Upper lobe of right lung (tissue), 1 donor: Measurements from ENCODE around the gene CCDC7. TPM values are rescaled to one million over a fixed set of nuclear protein-coding genes. Genes with fewer than 3 reads are reported as not detected.
"Not testable (repeated sequence)": the region's sequence is repeated elsewhere in the genome, so short reads cannot be mapped to it uniquely, and the experiment has no call there.

Experiments
- ATAC-seq: fragments of 200-7000 bp; cut with Tn5 transposase; one replicate; pipeline ENCODE4 v1.9.1; 2020; ENCODE audit warnings: mild to moderate bottlenecking, moderate library complexity
- DNase-seq: peaks from one replicate; pipeline ENCODE4 v3.0.0-alpha.2; 2020
- H3K27ac ChIP-seq: fragments of 200-600 bp; one replicate; pipeline ENCODE4 v1.8.0; 2022
- H3K27me3 ChIP-seq: fragments of 200-600 bp; one replicate; pipeline ENCODE4 v1.8.0; 2022; ENCODE audit warnings: mild to moderate bottlenecking
- H3K36me3 ChIP-seq: fragments of 200-600 bp; one replicate; pipeline ENCODE4 v1.8.0; 2022
- H3K4me1 ChIP-seq: fragments of 200-600 bp; one replicate; pipeline ENCODE4 v1.8.0; 2022
- H3K4me3 ChIP-seq: fragments of 200-600 bp; one replicate; pipeline ENCODE4 v1.8.0; 2022; ENCODE audit warnings: mild to moderate bottlenecking
- H3K9me3 ChIP-seq: fragments of 200-600 bp; one replicate; pipeline ENCODE4 v1.8.0; 2022
- CTCF ChIP-seq: fragments of 200-600 bp; IDR thresholded peaks from one replicate; pipeline ENCODE4 v1.8.0; 2022; ENCODE audit warnings: antibody characterized with exemption
- intact Hi-C: fragments of 100-400 bp; cut with DNase I; formaldehyde crosslinking; loops from one replicate; pipeline ENCODE4 v1.11.0; 2022
- total RNA-seq: library from RNA; stranded (reverse); fragmentation: NEBNext Ultra II Directional; extraction: Animal tissue kit (Norgen Biotek cat#: 25700); gene quantifications from one replicate; pipeline ENCODE4 v1.2.1, GENCODE V29; 2021
- donor health status: DM: no; HTN: yes; CAD: no; lungs with severe emphysema.

Gene CCDC7
- total RNA-seq, 1 donor from 2014 or later, result 23.6 TPM

- H3K36me3 ChIP-seq, result no peaks in the 10 kb centered on the region
- no peak overlapping the region for H3K4me3 ChIP-seq
- no peak overlapping the region for H3K27ac ChIP-seq
- ATAC-seq (no peak), DNase-seq (no peak)
- peaks cover 17% of the 10 kb centered on the region for H3K9me3 ChIP-seq
- H3K27me3 ChIP-seq, result no peaks in the 10 kb centered on the region
- TF ChIP-seq CTCF, result no peak
- intact Hi-C loops, result no loop called here
- H3K4me1 ChIP-seq, result no peaks in the 10 kb centered on the region
Measured at GRCh38 chr10:32605787-32606186, 159.8 kb downstream of the CCDC7 start.

GRCh38 chr10:32610543-32610942, 164.6 kb downstream of the CCDC7 start:
- H3K27me3 ChIP-seq, intact Hi-C loops, H3K4me1 ChIP-seq, H3K36me3 ChIP-seq, H3K27ac ChIP-seq, H3K9me3 ChIP-seq, ATAC-seq, DNase-seq, H3K4me3 ChIP-seq: not testable (repeated sequence)

GRCh38 chr10:32616438-32616837, 170.5 kb downstream of the CCDC7 start:
- intact Hi-C loops, result no loop called here
- H3K9me3 ChIP-seq, result peaks cover 5% of the 10 kb centered on the region
- no peak overlapping the region for H3K27ac ChIP-seq
- TF ChIP-seq CTCF, result no peak
- ATAC-seq, result no peak
- no peak overlapping the region for H3K4me3 ChIP-seq
- H3K27me3 ChIP-seq, result no peaks in the 10 kb centered on the region
- DNase-seq, result no peak
- no peaks in the 10 kb centered on the region for H3K4me1 ChIP-seq
- no peaks in the 10 kb centered on the region for H3K36me3 ChIP-seq

GRCh38 chr10:32618482-32618881, 172.5 kb downstream of the CCDC7 start:
- Histone ChIP-seq H3K9me3 (peaks cover 2% of the 10 kb centered on the region), H3K27me3 (no peaks in the 10 kb centered on the region), H3K27ac (no peak overlapping the region), H3K36me3 (no peaks in the 10 kb centered on the region), H3K4me1 (no peaks in the 10 kb centered on the region), H3K4me3 (no peak overlapping the region)
- DNase-seq (no peak), ATAC-seq (no peak)
- TF ChIP-seq CTCF, result no peak
- intact Hi-C loops, result no loop called here

- DNase-seq, result no peak
- H3K36me3 ChIP-seq, result no peaks in the 10 kb centered on the region
- no peaks in the 10 kb centered on the region for H3K27me3 ChIP-seq
- no peak for TF ChIP-seq CTCF
- ATAC-seq, result no peak
- no peaks in the 10 kb centered on the region for H3K4me1 ChIP-seq
- intact Hi-C loops, result no loop called here
- no peak overlapping the region for H3K27ac ChIP-seq
- H3K4me3 ChIP-seq, result no peak overlapping the region
- H3K9me3 ChIP-seq, result no peaks in the 10 kb centered on the region
Measured at GRCh38 chr10:32621969-32622368, 176.0 kb downstream of the CCDC7 start.

GRCh38 chr10:32622409-32622808, 176.5 kb downstream of the CCDC7 start:
- H3K4me1 ChIP-seq, result no peaks in the 10 kb centered on the region

More at GRCh38 chr10:32622409-32622808, 176.5 kb downstream of the CCDC7 start:
- H3K36me3 ChIP-seq, result no peaks in the 10 kb centered on the region
- H3K27ac ChIP-seq, result no peak overlapping the region
- TF ChIP-seq CTCF, result no peak
- no peaks in the 10 kb centered on the region for H3K9me3 ChIP-seq
- intact Hi-C loops, result no loop called here
- DNase-seq (no peak), ATAC-seq (no peak)
- H3K4me3 ChIP-seq, result no peak overlapping the region
- H3K27me3 ChIP-seq, result no peaks in the 10 kb centered on the region
